RWPE1 (cell line): ENCODE measurements around the gene AVL9.

Experiments
- CTCF ChIA-PET: fragments of 350-600 bp; sonication (Branson Sonifier 250); formaldehyde crosslinking; extraction: SDS; loops from one replicate; lab custom pipeline; 2021; lab: Yijun Ruan, JAX
- POLR2A ChIA-PET: fragments of 400-600 bp; formaldehyde crosslinking; extraction: SDS; loops from one replicate; lab custom pipeline; 2020; ENCODE audit warnings: antibody characterized with exemption; ENCODE audit not compliant: low non-redundant PET; lab: Yijun Ruan, JAX
- DNase-seq: peaks from one replicate; pipeline ENCODE4 v3.0.0; 2012; ENCODE audit warnings: low spot score
- H3K27ac ChIP-seq: fragments of 450-650 bp; 2 replicates; pipeline ENCODE4 v1.5.1; 2017
- TF ChIP-seq, protein P1 (sequence below): fragments of 450-650 bp; conservative IDR thresholded peaks from 2 replicates; pipeline ENCODE4 v1.5.1; 2017; ENCODE audit warnings: low read depth, mild to moderate bottlenecking

AVL9 gene

DNA sequence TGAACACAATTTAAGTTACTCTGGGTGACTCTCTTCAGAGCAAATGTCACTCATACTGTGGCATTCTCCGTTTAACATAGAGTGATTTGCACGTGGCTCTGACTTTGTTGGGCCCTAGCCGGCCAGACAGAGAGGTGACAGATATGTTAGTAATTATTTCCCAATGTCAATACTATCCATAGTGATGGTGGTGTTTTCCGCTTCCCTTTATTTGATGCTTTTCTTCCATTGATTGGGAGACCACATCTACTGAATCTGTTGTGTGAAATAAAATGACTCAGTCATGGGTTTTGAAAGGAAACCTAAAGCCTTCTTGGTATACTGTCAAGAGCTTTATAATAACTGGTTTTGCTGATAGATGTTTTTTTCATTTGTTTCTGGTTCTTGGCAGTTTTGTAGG is 7.4 kb downstream of the AVL9 start:
- no peak overlapping the region for H3K27ac ChIP-seq
- no peak for DNase-seq
- CTCF ChIA-PET, result no interaction called here
- TF ChIP-seq, protein P1, sequence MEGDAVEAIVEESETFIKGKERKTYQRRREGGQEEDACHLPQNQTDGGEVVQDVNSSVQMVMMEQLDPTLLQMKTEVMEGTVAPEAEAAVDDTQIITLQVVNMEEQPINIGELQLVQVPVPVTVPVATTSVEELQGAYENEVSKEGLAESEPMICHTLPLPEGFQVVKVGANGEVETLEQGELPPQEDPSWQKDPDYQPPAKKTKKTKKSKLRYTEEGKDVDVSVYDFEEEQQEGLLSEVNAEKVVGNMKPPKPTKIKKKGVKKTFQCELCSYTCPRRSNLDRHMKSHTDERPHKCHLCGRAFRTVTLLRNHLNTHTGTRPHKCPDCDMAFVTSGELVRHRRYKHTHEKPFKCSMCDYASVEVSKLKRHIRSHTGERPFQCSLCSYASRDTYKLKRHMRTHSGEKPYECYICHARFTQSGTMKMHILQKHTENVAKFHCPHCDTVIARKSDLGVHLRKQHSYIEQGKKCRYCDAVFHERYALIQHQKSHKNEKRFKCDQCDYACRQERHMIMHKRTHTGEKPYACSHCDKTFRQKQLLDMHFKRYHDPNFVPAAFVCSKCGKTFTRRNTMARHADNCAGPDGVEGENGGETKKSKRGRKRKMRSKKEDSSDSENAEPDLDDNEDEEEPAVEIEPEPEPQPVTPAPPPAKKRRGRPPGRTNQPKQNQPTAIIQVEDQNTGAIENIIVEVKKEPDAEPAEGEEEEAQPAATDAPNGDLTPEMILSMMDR, result no peak
- POLR2A ChIA-PET, result no interaction called here

DNA sequence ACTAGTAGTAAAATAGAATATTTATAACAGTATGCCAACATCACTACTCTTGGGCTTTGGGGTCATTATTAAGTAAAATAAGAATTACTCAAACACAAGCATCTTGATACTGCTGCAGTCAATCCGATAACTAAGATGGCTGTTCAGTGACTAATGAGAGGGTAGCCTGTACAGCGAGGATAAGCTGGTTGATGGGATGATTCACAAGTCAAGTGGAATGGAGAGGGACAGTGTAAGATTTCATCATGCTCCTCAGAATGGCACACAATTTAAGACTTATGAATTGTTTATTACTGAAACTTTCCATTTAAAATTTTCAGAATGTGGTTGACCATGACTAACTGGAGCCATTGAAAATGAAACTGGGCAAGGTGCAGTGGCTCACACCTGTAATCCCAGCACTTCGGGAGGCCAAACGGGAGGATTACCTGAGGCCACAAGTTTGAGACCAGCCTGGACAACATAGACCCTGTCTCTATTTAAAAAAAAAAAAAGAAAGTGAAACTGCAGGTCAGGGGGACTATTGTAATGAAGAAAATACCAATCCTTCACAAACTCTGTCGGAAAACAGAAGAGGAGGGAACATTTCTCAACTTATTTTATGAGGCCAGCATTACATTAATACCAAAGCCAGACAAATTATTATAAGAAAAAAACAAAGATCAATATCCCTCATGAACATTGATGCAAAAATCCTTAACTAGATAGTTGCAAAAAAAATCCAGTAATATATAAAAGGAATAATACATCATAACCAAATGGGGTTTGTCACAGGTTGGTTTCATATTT is 11.2 kb downstream of the AVL9 start:
- DNase-seq, result peak; percentile 84
- ChIA-PET CTCF (no interaction called here), POLR2A (no interaction called here)
- no peak overlapping the region for H3K27ac ChIP-seq
- TF ChIP-seq, protein P1, result no peak

DNA sequence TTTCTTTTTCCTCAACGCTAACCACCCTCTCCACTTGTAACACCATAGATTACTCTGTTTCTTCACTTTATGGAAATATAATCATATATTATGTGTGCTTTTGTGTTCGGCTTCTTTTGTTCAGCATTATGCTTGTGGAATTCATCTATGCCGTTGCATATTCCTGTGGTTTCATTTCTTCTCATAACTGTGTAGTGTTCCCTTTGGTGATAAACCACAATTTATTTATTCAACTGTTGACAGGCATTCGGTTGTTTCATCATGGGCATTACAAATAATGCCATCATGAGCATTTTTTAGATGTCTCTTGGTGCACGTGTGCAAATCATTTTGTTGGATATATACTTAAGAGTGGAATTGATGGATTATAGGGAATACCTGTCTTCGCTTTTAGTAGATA is 12.1 kb downstream of the AVL9 start:
- POLR2A ChIA-PET, result no interaction called here
- CTCF ChIA-PET, result no interaction called here
- TF ChIP-seq, protein P1, result no peak
- DNase-seq, result no peak
- H3K27ac ChIP-seq, result no peak overlapping the region

DNA sequence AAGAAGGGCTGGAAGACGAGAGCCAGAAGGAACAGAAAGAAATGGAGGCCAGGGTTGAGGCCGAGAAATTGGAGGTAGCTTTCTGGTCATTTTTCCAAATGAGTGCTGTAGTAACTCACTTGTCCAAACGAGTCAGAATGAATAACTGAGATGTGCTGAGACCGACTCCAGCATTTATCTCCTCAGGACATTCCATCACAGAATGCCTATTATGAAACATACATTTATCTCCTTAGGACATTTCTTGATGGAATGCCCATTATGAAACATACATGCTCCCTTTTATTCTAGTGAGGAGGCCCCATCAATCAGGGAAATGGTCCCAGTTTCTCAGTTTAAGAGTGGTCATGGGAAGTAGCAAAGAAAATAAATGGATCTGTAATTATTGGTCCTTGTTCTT is 16.5 kb downstream of the AVL9 start:
- CTCF ChIA-PET, result interaction anchor here (0.6 kb wide), 1 partner anchor 95 kb away, joined by 4 read pairs; no protein-coding TSS in a partner anchor
- TF ChIP-seq, protein P1, result no peak
- DNase-seq, result no peak
- H3K27ac ChIP-seq, result peak overlapping the region; percentile 35; the same call in 1 of the 2 replicates
- POLR2A ChIA-PET, result no interaction called here

DNA sequence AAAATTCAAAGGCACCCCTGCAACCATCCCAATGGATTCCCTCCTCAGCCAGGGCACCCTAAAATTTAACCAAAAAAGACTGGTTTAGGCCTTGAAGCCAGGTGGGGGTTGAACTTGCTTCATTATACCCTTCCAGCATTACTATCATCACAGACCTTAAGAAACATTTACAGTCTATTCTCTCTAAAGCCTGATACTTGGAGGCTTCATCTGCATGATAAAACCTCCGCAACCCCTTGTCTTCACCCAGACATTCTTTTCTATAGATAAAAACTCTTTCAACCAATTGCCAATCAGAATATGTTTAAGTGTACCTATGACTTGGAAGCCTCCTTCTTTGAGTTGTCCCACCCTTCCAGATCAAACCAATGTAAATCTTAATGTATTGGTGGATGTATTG is 17.9 kb downstream of the AVL9 start:
- TF ChIP-seq, protein P1, result no peak
- H3K27ac ChIP-seq, result no peak overlapping the region
- DNase-seq, result no peak
- ChIA-PET POLR2A (no interaction called here), CTCF (no interaction called here)

DNA sequence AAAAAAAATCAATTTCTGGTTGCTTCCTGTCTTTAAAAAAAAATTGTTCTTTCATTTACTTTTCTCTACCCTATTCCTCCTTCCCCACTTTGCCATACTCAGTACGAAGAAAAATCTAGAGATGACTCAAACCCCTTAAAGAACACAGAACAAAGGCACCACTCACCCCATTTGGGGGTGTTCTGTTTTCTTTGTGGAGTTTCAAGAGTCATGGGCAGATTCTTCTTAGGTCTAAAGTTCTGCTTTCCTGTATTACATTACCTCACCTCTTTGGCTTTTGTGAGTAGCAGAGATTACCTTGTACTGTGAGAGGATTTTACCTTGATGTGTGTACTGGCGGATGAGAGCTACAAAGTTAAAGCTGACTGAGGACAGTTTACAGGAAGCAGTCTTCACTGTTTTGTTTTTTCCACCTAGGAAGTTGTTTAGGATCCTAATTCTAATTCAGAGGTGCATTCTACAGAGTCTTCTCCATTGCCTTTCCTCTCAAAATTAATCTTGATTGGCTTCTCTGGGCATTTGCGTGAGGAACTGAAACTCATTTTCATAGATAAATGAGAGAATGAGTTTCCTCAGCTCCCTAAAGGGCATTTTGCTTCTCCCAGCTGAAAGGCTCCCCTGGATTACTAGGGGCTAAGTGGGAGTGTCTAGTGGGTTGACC is 20.7 kb downstream of the AVL9 start:
- TF ChIP-seq, protein P1, result no peak
- no peak overlapping the region for H3K27ac ChIP-seq
- ChIA-PET POLR2A (no interaction called here), CTCF (interaction anchor here (0.6 to 0.8 kb wide), 2 partner anchors 18 to 80 kb away, joined by 5 to 11 read pairs; no protein-coding TSS in a partner anchor)
- DNase-seq, result no peak
